NCI-H345 treated with DMSO at 0.1 percent for 48 hours (cell line): ENCODE results near the gene BTG1.

Experiments used
- DNase-seq: peaks from one replicate; lab custom pipeline; 2025; ENCODE audit not compliant: unreplicated experiment; lab: John Stamatoyannopoulos, UW

Gene BTG1

DNA sequence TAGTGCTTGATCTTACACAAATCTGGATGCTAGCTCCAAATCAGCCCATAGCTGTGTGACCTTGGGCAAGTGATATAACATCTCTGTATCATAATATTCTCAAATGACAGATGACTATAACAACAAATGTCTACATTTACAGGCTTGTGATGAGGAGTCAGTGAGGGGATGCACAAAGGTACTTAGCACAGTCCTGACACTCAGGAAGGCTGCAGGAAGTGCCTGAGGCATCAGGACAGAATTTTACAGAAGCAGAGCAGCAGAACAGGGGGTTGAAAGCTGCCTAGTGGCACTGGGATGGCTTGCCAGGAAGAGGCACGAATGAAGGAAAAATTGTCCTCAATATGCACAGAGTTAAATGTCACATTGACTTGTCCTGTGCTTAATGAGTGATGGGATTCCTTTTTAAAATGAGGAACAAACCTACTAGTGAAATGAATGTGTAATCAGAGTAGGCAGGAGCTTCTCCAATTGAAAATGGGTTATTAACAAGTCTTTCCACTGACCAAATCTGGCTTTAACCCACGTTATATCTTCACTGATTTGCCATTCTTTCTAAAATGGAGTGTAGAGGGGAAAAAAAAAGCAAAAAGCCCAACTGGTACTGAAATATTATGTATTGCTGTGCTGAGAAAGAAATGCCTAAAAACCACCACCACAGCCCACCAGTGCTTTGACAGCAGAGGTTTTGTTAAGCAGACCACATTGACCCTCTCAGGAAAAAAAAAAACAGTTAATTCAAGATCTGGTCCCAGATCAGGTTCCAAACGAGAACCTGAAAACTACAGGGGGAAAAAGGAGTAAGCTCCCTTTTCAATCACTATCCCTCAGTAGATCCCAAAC is 11.6 kb downstream of the BTG1 start:
- no peak for DNase-seq

DNA sequence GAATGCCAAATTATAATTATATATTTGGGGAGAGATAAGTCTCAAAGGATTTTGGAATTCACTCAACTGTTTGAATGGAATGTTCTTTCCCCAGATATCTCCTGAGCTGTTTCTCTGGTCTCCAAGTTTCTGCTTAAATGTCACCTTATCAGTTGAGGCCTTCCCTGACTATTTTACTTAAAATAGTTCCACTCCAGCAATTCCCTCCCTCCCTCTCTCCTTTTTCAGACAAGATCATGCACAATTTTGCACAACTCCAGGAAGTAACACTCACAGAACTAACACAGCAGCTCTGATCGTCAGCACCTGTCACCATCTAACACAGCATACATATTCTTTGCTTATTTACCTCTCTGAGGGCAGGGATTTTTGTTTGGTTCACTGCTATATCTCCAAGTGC is 12.5 kb downstream of the BTG1 start:
- DNase-seq: no peak

DNA sequence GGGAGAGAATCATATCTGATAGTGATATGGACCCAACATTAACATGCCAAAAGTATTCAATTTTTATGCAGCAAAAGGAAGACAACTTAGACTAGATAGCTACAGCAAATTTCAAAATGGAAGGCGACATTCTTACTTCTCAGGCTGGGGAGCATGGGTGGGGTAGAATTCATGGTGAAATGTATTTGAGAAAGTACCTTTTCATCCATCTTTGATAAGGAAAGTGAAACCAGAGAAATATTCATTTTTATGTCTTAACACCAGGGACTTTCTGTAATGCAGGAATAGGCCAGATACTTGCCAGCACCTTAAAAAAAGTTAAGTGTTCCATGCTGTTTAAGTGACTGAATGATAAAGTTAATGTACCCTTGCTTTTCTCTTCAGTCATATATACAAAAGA is 13.4 kb downstream of the BTG1 start:
- DNase-seq: no peak

DNA sequence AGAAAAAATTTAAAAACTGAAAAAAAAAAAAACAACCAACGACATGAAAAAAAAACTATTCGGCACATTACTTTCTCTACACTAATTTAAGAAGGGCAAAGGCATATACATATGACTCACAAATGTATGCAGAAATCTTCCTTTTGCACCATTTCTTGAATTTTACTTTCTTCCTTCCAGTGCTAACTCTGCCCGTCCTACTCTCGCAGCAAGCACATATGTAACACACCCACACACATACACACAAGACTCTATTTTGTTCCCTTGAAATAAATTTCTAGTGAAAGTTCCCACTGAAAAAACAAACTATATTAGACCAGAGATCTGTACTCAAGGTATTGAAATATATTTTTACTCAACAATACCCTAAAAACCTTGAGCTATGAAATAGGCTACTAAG is 14.6 kb downstream of the BTG1 start:
- no peak for DNase-seq

DNA sequence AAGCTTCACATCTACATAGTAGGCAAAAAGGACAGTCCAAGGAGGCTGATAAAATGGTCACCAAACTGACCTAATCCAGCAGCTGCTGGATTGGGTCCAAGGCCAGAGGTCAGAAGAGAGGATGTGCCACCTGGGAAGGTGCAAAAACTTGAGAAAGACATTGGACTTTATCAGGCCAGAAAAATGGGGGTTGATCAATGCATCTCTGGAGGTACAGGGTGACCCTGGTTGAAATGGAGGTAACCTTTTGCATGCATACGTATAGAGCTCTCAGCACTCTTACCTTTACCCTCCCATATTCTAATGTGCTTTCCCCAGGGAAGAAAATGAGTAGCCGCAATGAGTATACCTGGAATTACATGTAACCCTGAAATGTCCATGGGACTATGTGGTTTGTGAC is 16.0 kb downstream of the BTG1 start:
- no peak for DNase-seq

DNA sequence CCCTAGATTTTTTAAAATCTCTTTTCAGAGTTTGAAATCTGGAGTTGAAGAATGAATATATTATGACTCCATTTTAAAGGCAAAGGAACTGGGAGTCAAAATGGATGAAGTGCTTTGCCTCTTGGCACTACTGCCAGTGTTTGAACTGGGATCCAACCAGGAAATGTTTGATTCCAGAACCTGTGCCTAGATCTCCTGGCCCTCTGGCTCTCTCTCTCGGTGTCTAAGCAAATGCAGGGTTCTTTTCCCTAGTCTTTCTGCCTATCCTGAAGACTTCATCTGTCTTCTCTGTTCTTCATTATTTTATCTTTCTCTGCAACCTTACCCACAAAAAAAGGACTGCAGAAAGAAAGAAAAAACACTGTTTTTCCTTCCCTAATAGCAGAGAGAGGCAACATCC is 17.0 kb downstream of the BTG1 start:
- DNase-seq: no peak

DNA sequence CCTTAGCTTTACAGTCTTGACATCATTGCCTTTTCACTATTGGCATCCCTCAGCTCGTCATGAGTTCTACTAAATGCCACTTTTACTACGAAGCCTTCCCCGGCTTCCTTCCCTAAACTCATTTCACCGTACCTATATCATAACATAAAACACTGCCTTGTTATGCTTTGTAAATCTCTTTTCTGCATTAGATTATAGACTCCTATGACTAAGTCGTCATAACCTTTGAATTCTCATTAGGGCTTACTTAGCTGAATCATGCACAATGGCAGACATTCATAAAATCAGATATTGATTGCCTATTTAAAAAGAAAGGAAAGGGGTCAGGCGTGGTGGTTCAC is 21.0 kb downstream of the BTG1 start:
- DNase-seq: no peak

DNA sequence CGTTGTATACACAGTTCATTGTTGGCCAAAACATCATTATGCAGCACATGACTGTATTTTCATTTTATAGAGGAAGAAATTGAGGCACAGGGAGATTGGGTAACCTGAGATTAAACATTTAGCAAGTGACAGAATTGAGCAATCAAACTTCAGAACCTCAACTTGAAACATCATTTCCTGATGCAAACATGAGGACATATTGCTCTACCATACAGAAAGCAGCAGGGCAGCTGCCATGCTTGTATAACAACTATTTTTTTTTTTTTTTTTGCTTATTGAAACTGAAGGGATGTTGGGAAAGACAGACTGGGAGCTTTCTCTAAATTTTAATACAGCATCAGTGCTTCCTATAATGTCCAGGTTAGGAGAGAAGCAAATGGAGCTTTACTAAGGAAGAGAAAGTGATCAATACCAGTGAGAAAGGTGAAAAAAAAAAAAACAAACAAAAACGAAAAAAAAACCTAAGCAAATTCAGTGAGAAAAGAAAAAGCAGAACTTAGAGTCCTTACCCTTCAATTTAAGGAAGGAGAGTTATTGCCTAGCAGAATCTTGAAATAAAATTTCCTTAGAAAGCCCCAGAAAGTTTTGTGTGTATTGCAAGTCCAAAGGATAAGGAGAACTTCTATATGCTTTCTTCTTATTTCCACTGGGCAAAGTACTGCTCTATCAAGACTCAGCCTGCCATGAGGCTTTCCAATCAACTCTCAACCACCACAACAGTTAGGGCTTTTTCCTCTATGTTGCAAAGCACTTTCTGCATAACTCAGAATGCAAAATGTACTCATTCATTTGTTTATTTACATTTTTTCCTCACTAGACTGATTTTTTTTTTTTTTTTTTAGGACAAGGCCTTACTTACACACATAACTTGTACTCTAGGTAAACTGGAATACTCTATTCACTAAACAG is 21.6 kb downstream of the BTG1 start:
- no peak for DNase-seq

DNA sequence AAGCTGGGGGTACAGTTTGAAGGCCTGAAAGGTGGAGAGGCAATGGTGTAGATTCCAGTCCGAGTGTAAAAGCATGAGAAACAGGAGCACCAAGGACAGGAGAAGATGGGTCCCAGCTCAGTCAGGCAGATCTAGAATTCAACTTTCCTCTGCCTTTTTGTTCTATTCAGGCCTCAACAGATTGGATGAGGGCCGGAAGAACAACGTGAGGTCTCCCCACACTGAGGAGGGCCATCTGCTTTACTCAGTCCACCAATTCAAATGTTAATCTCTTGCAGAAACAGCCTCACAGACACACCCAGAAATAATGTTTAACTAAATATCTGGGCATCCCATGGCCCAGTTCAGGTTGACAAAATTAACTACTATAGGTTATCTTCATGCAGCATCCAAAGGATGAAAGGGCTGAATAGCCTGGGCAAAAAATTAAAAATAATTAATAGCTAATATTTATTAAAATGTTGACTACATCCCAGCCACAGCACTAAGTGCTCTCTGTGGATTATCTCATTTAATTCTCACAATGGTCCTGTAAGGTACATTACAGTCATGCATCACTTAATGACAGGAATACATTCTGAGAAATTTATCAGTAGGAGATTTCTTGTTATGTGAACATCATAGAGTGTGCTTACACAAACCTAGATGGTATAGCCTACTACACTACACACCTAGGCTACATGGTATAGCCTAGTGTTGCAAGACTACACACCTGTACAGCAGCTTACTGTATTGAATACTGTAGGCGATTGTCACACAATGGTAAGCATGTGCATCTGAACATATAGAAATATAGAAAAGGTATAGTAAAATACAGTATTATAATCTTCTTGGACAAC is 22.5 kb downstream of the BTG1 start:
- DNase-seq: no peak

DNA sequence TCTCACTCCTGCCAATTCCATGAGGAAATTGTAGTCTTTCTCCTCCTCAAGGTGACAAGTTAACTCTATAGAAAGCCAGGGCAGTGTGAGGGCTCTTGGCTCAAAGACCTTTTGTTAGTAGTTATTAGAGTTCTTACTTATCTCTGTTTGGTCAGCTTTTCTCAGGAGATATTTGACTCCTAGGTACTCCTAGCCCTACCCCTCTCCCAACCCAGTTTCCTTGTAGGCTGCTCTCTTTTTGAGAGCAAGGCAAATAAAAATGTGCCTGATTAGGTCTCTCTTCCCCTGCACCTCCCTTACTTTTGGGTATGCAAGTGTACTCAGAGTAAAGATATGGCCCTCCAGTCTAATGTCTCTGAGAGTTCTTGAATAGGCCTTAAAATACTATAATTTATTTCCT is 23.8 kb downstream of the BTG1 start:
- DNase-seq: no peak

DNA sequence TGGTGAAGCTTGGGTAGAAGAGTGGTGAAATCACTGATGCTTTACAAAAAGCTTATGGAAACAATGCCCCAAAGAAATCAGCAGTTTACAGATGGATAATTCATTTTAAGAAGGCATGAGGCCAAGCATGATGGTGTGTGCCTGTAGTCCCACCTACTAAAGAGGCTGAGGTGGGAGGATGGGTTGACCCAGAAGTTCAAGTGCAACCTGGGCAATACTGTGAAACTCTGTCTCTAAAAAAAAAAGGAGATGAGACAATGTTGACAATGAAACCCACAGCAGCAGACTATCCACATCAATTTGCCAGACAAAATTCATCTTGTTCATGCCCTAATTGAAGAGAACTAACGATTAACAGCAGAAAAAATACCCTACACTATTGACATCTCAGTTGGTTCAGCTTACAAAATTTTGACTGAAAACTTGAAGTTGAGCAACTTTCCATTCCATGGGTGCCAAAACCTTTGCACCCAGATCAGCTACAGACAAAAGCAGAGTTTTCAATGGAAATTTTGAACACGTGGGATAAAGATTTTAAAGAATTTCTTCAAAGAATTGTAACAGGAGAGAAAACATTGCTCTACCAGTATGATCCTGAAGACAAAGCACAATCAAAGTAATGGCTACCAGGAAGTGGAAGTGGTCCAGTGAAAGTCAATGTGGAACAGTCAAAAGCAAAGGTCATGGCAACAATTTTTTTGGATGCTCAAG is 26.7 kb downstream of the BTG1 start:
- no peak for DNase-seq

DNA sequence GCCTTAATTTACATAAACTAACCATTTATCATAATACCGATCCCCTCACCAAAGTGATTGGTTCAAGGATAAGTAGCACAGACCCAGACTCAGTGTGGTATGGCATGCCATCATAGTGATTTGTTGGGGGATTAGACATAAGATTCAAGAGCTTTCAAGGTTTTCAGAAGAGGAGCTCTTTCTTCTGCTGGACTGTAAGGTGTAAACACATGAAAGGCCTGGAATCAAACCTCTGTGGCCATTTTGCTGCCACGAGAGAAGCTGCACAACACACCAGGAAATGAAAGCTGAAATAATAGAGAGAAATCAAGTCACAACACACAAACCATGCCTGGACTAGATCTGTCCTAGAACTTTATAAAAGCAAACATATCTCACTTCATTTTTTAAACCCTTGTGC is 30.8 kb downstream of the BTG1 start:
- no peak for DNase-seq

DNA sequence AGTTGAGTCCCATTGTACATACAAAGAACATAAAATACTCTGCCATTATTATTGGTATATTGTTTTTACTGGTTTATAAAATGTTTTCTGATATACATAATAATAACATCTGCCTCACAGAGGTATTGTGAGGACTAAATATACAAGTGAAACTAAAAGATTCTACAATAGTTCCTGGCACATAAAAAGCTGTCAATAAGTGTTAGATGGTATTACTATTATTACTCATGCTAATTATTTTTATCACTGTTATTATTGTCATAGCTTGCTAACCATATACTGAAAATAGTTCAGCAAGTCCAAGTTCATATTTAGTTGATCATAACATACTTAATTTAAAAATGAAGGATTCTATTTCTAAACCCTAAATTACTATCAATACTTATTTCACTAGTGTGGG is 34.4 kb downstream of the BTG1 start:
- no peak for DNase-seq

DNA sequence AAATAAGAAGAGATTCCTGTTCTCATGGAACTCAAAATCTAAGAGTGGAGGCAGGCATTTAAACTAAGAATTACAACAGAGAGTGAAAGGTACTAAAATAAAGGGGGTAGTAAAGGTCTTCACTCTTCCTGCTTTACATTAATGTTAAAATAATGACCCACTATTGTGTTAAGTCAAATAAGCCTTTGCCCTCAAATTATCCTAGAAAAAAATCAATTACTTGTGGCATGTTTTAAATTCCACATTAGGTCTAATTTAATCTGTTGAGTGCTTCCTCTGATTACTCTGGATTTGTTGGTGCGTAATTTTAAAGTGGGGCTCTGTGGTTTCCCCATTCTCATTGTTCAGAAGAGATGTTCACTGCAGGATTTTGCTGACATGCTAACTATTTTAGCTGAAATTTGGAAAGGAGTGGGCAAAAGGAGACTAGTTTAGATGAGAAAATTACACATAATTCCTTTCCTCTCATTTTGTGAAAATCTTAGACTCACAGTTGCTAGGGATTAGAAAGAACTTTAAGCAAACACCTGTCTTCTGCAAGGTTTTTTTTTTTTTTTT is 35.5 kb downstream of the BTG1 start:
- no peak for DNase-seq

DNA sequence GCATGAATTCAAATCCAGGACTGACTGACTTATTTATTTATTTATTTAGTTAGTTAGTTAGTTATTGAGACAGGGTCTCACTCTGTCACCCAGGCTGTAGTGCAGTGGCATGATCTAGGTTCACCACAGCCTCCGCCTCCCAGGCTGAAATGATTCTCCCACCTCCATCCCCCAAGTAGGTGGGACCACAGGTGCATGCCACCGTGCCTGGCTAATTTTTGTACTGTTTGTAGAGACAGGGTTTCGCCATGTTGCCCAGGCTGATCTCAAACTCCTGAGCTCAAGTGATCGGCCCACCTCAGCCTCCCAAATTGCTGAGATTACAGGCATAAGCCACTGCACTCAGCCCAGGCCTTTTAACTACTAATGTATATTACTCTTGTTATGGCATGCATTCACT is 36.0 kb downstream of the BTG1 start:
- no peak for DNase-seq

DNA sequence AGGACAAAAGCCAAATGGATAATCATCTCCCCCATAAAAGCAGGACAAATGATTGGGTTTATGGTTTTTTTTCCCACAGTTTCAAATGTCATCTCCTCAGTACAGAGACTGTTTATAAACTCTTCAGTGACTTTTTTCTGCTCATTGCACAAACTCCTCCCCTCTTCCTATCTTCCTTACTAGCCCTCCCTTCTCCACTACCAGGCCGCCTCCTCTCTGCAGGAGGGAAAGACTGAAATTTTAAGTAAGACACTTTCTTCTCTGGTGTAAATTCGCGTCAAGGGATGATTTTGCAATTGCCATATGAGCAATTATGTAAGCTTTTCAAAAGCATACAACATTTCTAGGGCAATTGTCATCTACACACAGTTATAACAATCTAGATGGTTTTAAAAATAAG is 37.0 kb downstream of the BTG1 start:
- DNase-seq: no peak

DNA sequence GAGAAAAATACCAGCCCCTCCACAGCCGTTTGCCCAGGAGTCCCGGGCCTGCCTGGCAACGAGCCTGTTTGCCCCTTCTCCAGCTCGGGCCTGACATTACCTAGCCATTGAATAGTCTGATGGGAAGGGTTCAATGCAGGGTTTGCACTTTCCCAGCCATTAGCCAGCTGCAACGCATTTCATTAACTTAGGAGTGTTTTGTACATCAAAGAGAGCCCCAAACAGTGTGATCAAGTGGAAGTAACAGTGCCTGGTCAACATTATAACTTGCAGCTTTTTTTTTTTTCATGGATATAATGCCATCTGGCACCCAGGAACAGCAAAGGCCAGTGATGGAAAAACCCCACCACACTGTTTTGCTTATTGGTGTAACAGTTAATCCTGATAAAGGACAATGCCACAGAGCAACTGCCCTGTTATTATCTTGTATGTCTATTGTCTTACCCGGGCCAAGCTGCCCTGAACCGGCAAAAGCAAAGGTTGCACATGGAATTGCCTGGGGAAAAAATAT is 38.0 kb downstream of the BTG1 start:
- peak; percentile 19 for DNase-seq

DNA sequence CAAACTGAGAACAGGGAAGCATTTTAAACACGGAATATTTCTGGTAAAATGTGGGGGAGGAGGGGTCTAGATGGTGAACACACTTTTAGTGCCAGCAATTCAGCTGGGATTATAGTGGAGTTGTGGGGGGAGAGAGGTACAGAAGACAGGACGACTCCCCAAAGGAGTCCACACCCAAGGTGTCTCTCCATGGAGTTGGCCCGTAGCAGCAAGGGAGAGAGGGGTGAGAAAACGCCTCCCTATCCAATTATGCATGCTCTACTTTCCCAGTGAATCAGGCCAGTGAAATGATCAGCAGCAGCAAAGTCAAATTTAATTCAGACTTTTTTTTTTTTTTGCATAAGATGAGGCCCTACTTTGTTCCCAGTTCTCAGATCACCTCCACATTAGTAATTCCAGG is 38.6 kb downstream of the BTG1 start:
- DNase-seq: no peak

DNA sequence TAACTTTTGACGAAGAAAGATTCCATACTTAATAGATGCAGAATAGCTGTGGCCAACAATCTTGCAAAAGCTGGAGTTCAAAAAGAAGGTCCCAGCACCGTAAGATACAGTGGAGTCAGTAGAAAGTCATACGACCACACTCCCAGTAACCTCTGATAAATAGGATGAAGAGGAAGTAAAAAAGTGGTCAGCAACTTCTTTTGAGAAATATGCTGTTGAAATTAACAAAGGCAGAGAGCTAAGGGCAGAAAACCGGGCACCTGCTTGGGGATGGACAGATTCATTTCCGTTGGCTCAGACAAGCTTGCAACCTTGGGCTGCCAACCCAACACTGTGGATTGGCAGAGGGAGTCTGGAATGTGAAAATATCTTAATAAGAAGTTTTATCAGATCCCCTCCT is 40.0 kb downstream of the BTG1 start:
- DNase-seq: no peak

DNA sequence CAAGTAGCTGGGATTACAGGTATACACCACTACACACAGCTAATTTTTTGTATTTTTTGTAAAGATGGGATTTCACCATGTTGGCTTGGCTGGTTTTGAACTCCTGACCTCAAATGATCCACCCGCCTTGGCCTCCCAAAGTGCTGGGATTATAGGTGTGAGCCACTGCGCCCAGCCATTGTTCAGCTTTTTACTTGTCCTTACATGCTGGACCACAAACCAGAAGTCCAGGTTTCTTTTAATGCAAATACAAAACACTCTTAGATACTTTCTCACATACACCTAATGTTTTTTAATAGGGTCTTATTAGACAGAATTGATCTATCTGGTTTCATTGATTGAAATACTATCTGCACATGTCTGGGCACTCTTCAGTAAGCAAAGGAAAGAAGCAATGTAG is 40.5 kb downstream of the BTG1 start:
- DNase-seq: no peak
